GM12872 (cell line): Measurements from ENCODE around the gene OR2Y1.

Experiments used
- CTCF ChIP-seq: IDR thresholded peaks from 3 replicates; pipeline ENCODE4 v1.5.1; 2011; ENCODE audit warnings: low read depth, mild to moderate bottlenecking, low read length, moderate library complexity; ENCODE audit not compliant: insufficient read depth

Gene OR2Y1

GRCh38 chr5:180783340-180784052 lies 43.6 kb upstream of the OR2Y1 start:
- TF ChIP-seq CTCF, result no peak

GRCh38 chr5:180782748-180783147 lies 42.9 kb upstream of the OR2Y1 start:
- TF ChIP-seq CTCF, result no peak

GRCh38 chr5:180779985-180780610 lies 40.2 kb upstream of the OR2Y1 start:
- no peak for TF ChIP-seq CTCF

GRCh38 chr5:180777475-180777874 lies 37.6 kb upstream of the OR2Y1 start:
- TF ChIP-seq CTCF, result no peak

GRCh38 chr5:180776376-180776775 lies 36.5 kb upstream of the OR2Y1 start:
- no peak for TF ChIP-seq CTCF

GRCh38 chr5:180775624-180776023 lies 35.8 kb upstream of the OR2Y1 start:
- TF ChIP-seq CTCF, result no peak

- TF ChIP-seq CTCF, result no peak
Observed at GRCh38 chr5:180771839-180772238, 32.0 kb upstream of the OR2Y1 start.
